Esophagus muscularis mucosa (tissue), 3 donors: ENCODE results near the gene ROPN1.

Experiments
- CTCF ChIP-seq, 3 experiments: fragments of 200-600 bp in 2 of 3; fragments of 450-650 bp in 1 of 3; sonication (generic) in 2 of 3; IDR thresholded peaks; one replicate each; pipeline ENCODE4 v1.5.1; 2017 to 2019; ENCODE audit warnings: antibody characterized with exemption in 3 of 3, mild to moderate bottlenecking in 2 of 3, moderate library complexity in 1 of 3
- POLR2A ChIP-seq: fragments of 450-650 bp; IDR thresholded peaks from one replicate; pipeline ENCODE4 v1.6.1; 2017; ENCODE audit warnings: antibody characterized with exemption, moderate library complexity, mild to moderate bottlenecking, low read depth
- POLR2AphosphoS5 ChIP-seq, 2 donors: sonication (generic); formaldehyde crosslinking; IDR thresholded peaks; one replicate each; pipeline ENCODE4 v1.6.1; 2017; ENCODE audit warnings: antibody characterized with exemption in 2 of 2

DNA sequence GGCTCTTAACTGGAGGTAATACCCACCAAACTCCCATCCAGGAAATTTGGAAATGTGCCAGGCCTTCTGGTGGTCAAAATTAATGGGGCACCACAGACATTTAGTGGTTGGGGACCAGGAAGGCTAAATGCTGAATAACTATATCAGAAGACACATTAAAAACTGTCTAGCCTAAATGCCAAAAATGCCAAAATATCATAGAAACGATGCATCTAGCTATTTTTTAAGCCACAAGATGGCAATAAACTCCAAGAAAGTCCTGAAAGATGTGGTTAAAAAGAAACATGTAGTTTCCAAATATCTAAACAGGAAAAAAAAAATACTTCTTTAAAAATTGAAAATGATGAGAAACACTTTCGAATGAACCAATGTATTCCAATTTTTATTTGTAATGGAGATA is 50.8 kb downstream of the ROPN1 start:
- TF ChIP-seq CTCF (IDR thresholded peaks at IDR 0.05) (peak; percentile 4 to 19 (median 10)), POLR2A (no peak), POLR2AphosphoS5 (IDR thresholded peaks at IDR 0.05) (no peak)
